Left ventricle myocardium superior (tissue), 1 donor: ENCODE data around the gene H19. TPM values are rescaled to one million over a fixed set of nuclear protein-coding genes. Genes with fewer than 3 reads are reported as not detected.

ENCODE experiments used
- ATAC-seq: fragments of 200-7000 bp; cut with Tn5 transposase; one replicate; pipeline ENCODE4 v1.9.1; 2020; ENCODE audit warnings: mild to moderate bottlenecking, moderate library complexity
- DNase-seq: peaks from one replicate; pipeline ENCODE4 v3.0.0-alpha.2; 2020
- intact Hi-C: fragments of 100-400 bp; cut with micrococcal nuclease; formaldehyde crosslinking; loops from one replicate; pipeline ENCODE4 v1.11.0; 2022
- long read RNA-seq: library from polyadenylated mRNA; unstranded; transcript quantifications from one replicate; pipeline ENCODE4 v2.0.0, GENCODE V29; 2021
- total RNA-seq: library from RNA; stranded (reverse); fragmentation: NEBNext Ultra II Directional; extraction: Animal tissue kit (Norgen Biotek cat#: 25700); gene quantifications from one replicate; pipeline ENCODE4 v1.2.1, GENCODE V29; 2021
- donor health status: DM: no; HTN: yes; CAD: no; lungs with severe emphysema.

H19 gene
- 738 TPM for total RNA-seq
- long read RNA-seq, transcript H19-203 (5 exons, 2,348 nt) = major isoform, 79 of 109 reads
- long read RNA-seq, transcript H19-207 (3 exons, 489 nt) = minor isoform, 10 of 109 reads
- long read RNA-seq, transcript H19-202 (5 exons, 2,281 nt) = minor isoform, 6 of 109 reads
- long read RNA-seq, partial matches to known transcripts = 3 of 109 reads
- long read RNA-seq, other reads (novel, unspliced or antisense) = 9 of 109 reads

DNA sequence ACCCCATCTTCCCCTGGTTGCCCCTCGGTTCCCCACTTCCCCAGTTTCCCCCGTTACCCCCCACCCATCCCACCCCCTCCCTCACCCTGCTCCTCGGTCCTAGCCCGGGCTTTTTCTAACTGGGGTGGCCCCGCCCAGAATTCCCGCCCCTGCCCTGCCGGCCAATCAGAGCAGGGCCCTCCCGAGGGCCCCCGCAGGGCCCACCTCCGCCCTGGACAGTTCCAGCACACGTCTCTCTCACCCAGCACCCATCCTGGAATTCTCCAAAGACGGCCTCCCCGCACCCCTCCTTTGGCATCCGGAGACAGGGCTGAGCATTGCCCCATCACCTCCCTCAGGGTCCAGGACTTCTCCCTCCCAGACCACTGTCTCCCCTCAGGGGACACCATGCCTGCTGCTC lies at the start of gene H19:
H19 (minus strand) TSS at position 88 of the 400 bp plus-strand sequence.
- DNase-seq = no peak
- intact Hi-C loops = no loop called here
- peak; percentile 79 for ATAC-seq

DNA sequence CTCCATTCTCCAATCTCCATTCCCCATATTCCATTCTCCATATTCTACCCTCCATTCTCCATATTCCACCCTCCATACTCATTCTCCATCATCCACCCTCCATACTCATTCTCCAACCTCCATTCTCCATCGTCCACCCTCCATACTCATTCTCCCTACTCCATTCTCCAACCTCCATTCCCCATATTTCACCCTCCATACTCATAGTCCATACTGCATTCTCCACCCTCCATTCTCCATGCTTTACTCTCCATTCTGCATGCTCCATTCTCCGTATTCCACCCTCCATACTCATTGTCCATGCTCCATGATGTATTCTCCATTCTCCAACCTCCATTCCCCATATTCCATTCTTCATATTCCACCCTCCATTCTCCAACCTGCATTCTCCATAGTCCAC lies 44.3 kb upstream of the H19 start:
- no peak for ATAC-seq
- intact Hi-C loops = no loop called here
- DNase-seq = no peak

DNA sequence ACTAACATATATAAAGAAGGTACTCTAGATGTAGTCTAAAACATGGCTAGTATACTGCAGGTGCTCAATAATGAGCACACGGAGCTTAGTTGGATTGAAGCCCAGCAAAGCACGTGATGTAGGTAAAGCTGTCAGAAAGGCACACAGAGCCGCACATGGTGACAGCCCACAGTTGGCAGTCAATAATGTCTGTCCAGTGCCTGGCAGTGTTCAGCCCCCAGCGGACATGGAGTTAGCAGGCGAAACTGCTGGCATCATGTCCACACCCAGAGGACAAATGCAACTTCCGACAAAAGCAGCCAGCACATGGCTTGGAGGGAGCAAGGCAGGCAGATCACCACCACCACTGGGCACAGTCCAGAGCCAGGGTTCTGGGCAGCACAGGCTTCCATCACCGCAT lies 43.5 kb upstream of the H19 start:
- intact Hi-C loops = no loop called here
- ATAC-seq (no peak), DNase-seq (no peak)

DNA sequence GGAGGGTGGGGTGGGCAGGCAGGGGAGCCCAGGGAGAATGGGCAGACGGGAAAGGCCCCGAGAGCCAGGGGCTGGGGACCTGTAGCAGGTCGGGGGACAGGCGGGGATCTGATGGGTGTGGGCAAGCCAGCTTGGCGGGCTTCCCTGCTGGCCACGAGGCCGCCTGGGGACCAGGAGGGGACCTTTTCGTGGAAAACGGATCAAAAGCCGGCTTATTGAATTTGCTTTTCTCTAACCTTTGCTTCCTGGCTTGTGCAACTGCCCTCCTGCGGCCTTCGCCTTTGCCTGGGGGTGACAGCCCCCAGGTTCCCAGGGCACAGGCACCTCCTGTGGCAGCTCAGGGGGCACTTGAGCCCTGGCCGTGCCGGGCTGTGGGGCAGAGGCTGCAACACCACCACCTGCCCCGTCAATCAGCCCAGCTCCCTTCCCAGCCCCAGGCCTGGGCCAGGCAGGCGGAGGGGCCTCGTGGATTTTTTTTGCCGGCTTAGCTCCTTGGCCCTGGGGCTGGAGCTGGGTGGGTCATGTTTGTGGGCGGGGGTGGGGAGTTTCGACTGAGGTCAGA lies 41.6 kb upstream of the H19 start:
- DNase-seq = no peak
- no peak for ATAC-seq
- intact Hi-C loops = no loop called here

DNA sequence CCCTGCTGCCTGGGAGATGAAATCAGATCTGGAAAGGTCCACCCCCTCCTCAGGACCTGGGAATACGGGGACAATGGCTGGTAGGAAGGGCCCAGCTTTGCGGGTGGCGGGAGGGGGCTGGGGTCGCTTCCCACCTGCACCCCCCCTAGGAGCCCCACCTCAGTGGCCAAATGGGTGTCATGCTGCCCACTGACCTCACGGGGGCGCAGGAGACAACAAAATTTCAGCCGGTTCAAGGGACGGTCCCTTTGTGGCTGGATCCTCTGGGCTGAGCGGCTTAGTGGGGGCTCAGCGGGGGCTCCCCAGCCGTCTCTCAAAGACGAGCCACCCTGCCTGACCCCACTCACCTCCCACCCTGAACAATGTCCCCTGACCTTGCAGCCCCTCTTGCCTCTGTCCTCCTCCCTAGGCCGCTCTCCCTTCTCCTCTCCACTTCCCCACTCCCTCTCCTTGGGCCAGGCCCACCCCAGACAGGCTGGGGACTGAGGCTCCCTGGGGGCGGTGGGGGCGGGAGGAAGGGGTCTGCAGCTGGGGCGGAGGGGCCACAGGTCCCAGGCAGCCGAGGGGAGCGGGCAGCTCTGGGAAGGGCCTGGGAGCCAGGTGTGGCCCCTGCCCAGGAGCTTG lies 39.3 kb upstream of the H19 start:
- intact Hi-C loops = no loop called here
- peak; percentile 80 for ATAC-seq

DNA sequence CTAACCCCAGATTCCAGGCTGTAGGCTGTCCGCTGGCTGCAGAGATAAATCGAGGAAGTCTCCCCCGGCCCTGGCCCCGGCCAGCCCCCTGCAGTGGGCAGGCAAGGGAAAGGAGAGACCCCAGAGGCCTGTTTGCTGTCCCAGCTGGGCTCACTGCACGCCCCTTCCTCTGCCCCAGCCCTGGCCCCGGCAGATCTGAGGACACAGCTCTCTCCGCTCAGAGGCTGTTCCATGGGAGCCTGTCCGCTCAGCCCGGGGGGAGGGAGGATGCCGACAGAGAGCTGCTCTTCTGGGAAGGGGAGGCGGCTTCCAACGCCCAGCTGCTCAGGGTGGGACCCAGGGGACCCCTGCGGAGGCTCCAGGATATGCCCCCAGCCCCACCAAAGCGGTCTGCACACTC lies 37.7 kb upstream of the H19 start:
- DNase-seq (no peak), ATAC-seq (no peak)
- intact Hi-C loops = no loop called here

More for the DNA sequence above, 39.3 kb upstream of the H19 start:
- DNase-seq = no peak

DNA sequence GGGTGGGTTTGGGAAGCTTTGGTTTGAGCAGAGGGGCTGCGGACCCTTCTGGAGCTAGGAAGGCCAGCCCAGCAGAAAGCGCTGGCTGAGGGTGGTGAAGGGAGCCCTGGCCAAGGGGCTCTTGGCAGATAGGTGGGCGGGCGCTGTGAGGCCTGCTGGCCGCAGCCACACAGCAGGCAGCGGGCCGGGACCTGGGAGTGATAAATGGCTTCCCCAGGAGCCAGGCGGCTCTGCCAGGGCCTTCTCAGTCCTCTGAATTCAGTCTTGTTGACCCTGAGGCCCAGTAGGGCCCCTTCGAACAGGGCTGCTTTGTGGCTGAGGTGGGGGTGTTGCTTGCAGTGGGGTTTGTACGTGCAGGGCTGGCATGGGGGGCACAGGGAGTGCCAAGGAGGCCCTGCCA lies 33.4 kb upstream of the H19 start:
- intact Hi-C loops = no loop called here
- ATAC-seq (no peak), DNase-seq (no peak)

DNA sequence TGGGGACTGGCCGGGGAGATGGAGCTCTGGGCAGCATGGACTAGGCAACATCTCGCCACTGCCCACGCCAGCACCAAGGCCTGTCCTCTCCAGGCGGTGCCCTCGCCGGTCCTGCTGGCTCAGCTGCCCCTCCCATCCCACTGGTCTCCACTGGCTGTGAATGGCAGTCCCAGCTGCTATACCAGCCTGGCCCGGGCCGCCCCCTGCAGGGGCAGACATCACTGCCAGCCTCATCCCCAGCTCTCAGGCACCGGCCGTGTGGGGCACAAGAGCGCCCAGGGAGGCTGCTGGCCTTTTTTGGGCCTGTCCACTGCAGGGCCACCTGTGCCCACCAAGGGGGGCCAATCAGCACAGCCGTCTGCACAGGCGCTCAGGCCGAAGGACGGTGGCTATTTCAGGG lies 30.1 kb upstream of the H19 start:
- no peak for ATAC-seq
- intact Hi-C loops = no loop called here
- DNase-seq = no peak

DNA sequence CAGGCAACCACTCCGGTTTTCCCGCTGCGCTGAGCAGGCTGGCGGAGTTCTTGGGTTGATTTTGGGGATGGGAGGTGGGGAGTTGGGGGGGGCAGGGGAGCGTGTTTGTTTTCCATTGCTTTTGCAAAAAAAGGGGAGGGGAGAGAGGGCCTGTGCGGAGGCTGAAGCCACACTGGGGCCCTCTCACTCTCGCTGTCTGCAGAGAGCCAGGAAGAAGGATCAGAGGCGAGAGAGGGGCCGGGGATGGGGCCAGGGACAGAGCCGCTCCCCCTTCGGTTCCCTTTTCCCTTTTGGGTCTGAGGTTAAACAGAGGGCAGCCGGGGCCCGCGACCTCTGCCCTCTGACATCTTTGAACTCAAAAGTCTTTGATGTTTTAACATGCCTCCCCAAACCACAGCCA lies 17.4 kb upstream of the H19 start:
- DNase-seq (no peak), ATAC-seq (no peak)
- intact Hi-C loops = no loop called here

DNA sequence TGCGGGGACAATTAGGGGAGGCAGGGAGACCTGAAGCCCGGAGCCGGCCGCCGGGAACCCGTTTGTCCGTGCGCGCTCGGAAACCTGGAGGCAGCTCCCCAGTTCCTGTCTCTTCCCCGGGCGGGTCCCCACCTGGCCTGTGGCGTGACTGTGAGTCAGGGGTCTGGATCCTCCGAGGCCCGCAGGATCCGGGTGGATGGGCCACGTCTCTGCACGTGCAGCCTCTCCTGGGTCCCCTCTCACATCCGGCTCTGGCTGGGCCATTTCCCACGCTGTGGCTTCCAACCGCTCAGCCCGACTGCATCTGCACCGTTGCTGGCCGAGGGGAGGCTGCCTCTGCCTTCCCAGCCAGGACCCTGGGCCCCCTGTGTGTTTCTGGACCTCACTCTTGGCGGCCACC lies 14.8 kb upstream of the H19 start:
- intact Hi-C loops = no loop called here
- DNase-seq (no peak), ATAC-seq (peak; percentile 43)

DNA sequence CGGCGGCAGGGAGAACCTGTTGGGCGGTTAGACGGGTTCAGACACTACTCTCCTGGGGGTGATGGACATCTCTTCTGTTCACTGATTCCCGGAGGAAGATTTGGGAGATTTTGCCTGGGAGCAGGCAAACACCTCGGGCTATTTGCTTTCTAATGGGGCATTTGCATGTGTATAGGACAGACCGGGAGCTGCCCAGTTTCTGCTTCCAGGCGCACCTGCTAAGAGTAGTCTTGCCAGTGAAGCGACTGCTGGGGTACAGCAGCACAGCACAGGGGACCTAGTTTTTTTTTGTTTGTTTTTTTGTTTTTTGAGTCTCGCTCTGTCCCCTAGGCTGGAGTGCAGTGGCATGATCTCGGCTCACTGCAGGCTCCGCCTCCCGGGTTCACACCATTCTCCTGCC lies 6.8 kb upstream of the H19 start:
- intact Hi-C loops = no loop called here
- ATAC-seq (no peak), DNase-seq (no peak)

DNA sequence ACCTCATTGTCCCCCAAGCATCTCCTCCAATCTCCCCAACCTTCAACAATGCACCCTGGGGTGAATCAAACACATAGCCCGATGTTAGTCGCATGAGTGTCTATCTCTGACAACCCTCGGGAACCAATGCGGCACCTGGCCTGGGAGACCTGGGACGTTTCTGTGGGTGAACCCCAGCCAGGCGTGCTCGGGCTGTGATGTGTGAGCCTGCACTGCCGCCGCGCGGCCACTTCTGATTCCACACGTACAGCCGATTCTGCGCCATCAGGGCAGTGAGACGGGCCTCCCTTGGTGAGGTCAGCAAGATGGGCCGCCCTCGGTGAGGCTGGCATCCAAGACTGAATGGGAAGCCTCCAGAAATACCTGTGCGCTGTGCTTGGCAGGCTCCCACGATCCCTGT lies 5.2 kb upstream of the H19 start:
- intact Hi-C loops = no loop called here
- peak; percentile 54 for ATAC-seq

DNA sequence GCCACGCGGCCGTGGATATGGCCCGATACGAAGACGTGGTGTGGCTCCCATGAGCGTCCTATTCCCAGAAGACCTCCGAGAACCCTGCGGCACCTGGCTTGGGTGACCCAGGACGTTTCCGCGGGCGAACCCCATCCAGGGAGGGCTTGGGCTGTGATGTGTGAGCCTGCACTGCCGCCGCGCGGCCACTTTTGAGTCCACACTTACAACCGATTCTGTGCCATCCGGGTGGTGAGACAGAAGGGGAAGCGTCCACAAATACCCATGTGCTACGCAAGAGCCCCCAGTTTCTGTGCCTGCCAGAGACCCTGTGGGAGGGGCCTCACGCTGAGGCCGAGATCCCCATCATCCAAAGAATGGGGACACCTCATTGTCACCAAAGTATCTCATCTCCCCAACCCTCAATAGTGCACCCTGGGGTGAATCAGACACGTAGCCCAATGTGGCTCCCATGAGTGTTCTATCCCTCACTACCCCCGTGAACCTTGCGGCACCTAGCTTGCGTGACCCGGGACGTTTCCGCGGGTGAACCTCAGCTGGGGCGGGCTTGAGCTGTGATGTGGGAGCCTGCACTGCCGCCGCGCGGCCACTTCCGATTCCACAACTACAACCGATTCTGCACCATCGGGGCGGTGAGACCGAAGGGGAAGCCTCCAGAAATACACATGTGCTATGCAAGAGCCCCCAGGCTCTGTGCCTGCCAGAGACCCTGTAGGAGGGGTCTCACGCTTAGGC lies 4.6 kb upstream of the H19 start:
- peak; percentile 41 for ATAC-seq
- no peak for DNase-seq
- intact Hi-C loops = no loop called here

More for the DNA sequence above, 5.2 kb upstream of the H19 start:
- DNase-seq = no peak

DNA sequence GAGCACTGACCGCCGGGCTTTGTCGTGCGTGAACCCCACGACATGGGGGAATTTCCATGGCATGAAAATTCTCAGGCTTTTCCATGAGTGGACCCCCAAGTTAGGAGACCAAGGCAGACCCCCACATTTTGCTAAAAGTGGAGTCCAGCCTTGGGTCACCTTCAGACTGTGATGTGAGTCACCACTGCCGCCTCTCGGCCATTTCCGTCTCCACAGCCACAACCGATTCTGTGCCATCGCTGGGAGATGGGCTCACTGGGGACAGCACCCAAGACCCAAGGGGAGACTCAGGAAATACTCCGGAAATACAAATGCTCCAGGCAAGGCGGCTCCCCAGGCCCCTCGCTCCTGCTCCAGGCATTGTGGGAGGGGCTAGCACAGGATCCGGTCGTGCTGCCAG lies 1.2 kb upstream of the H19 start:
- ATAC-seq = peak; percentile 23
- DNase-seq = no peak
- intact Hi-C loops = no loop called here

DNA sequence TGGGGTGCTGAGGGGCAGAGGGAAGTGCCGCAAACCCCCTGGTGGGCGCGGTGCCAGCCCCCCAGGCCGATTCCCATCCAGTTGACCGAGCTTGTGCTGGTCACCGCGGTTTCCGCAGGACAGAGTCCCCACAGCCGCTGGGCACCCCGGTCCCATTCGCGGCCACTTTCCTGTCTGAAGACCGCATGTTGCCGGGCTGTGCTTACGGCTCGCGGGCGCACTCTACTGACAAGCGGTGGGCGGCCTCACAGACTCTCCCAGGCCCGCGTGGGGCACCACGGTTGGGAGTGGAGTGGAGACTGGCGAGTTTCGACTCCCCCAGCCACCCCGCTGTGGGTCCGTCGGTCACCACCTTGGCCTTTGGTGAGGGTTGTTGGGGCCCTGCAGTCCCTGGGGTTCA lies 648 bp upstream of the H19 start:
- no peak for DNase-seq
- intact Hi-C loops = no loop called here
- peak; percentile 83 for ATAC-seq

DNA sequence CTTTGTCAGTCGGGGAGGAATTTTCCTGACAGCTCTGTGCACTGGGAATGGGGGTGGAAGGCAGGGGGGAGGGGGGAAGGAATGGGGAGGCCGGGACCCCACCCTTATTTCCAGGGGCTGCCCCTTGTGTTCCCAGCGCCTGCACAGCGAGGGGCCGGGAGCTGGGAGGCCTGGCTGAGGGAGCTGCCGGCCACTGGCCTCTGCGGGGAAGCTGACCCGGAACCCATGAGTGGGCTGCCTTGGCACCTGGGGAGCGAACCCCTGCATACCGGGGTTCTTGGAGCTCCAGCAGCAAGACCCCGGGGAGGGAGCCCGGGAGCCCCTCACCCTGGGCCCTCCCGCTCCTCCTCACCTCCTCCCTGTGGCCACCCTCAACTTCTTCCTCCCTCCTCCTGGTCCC lies 3.5 kb downstream of the H19 start:
- ATAC-seq = no peak
- intact Hi-C loops = no loop called here
- DNase-seq = no peak

DNA sequence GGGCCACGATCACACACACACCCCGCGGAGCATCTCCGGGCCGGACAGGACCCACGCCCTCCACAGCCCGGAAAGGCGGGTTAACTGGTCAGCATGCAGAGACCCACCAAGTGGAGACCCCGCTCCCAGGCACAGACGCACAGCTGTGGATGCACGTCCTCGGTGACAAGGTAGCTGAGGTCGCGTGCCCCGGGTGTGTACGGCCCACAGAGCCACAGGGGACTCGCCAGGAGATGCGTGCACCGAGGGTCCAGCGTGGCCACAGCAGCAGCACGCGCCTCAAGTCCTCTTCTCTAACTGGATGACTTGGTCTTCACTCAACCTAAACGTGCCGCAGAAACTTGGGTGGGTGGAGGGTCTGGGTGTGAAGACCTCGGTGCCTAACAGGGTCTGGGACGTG lies 5.5 kb downstream of the H19 start:
- DNase-seq (no peak), ATAC-seq (no peak)
- intact Hi-C loops = no loop called here

DNA sequence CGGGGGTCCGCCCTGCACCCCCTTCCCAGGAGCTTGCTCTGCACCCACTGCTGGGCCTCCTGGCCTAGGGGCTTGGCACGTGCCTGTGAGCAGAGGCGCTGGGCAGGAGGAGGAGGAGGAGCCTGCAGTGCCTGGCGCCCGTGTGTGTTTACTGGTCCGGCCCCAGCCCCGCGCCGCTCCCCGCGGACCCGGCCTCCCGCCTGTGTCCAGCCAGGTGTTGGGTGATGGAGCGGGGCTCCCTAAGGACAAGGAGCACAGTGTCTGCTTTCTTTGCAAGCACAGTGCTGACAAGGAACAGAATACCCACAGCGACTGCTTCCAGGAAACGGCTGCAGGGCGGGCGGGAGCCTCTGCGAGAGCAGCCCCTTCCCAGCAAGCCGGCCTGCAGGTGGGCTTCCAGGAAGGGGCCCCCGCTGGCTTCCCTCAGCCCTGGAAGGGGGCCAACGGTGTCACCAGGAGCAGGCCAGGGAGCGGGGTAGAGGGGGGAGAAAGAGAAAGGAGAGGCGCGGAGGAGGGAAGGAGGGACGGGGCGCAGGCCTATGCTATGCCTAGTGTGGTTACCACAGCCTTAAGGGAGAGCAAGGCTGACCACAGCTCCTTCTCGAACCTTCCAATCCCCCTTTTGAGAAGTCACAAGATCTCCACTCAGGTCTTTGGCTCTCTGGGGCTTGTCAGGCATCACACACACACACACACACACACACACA lies 6.6 kb downstream of the H19 start:
- intact Hi-C loops = no loop called here
- peak; percentile 72 for ATAC-seq

DNA sequence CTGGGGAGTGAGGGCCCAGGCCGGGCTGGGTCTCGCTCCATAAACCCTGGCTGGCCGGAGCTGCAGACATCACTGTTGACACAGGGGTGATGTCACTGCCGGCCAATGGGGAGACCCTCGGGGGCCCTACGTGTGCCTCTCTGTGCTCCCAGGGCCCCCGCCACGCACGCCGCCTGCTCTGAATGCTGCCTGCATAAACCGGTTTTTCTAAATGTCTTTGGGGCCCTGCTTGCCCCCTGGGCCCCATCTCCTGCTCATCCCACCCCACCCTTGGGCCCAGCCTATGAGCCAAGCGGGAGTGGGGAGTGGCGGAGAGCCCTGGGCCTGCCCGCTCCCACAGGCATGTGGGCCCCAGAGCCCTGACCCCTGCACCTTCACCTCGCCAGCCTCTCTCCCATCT lies 7.7 kb downstream of the H19 start:
- intact Hi-C loops = no loop called here
- DNase-seq (no peak), ATAC-seq (no peak)

More for the DNA sequence above, 6.6 kb downstream of the H19 start:
- no peak for DNase-seq
